Stimulated activated CD8-positive, alpha-beta memory T cell treated with anti-CD3 and anti-CD28 coated beads, Interleukin-2, amount 100 ng/mL, for 48 hours (primary cell): ENCODE results near the gene FUOM.
"Not testable (repeated sequence)": the region's sequence is repeated elsewhere in the genome, so short reads cannot be mapped to it uniquely, and the experiment has no call there.

Experiments used
- DNase-seq, 2 donors: peaks; one replicate each; pipeline ENCODE4 v3.0.0-alpha.2; 2020; ENCODE audit warnings: low read depth in 2 of 2

The FUOM gene

GRCh38 chr10:133329491-133330202, 28.2 kb downstream of the FUOM start:
- DNase-seq: peak; percentile 80 to 84

GRCh38 chr10:133328358-133329343, 29.2 kb downstream of the FUOM start:
- no peak for DNase-seq

- DNase-seq: no peak
Observed at GRCh38 chr10:133327651-133328357, 30.0 kb downstream of the FUOM start.

- DNase-seq: no peak
Observed at GRCh38 chr10:133326745-133327650, 30.8 kb downstream of the FUOM start.

- no peak for DNase-seq
Observed at GRCh38 chr10:133326223-133326551, 31.6 kb downstream of the FUOM start.

GRCh38 chr10:133325440-133326222, 32.2 kb downstream of the FUOM start:
- DNase-seq: no peak

GRCh38 chr10:133324857-133325260, 33.0 kb downstream of the FUOM start:
- no peak for DNase-seq

GRCh38 chr10:133324198-133324792, 33.5 kb downstream of the FUOM start:
- DNase-seq: peak; percentile 30 to 62

- DNase-seq: not testable (repeated sequence)
Observed at GRCh38 chr10:133322064-133322709, 35.6 kb downstream of the FUOM start.

- DNase-seq: not testable (repeated sequence)
Observed at GRCh38 chr10:133320852-133321422, 36.9 kb downstream of the FUOM start.

- DNase-seq: peak; percentile 58 to 61
Observed at GRCh38 chr10:133318494-133319127, 39.2 kb downstream of the FUOM start.

- DNase-seq: no peak
Observed at GRCh38 chr10:133316732-133317131, 41.1 kb downstream of the FUOM start.

- no peak for DNase-seq
Observed at GRCh38 chr10:133316266-133316665, 41.6 kb downstream of the FUOM start.

- no peak for DNase-seq
Observed at GRCh38 chr10:133315847-133316246, 42.0 kb downstream of the FUOM start.

- no peak for DNase-seq
Observed at GRCh38 chr10:133314911-133315310, 42.9 kb downstream of the FUOM start.

- DNase-seq: no peak
Observed at GRCh38 chr10:133313192-133313591, 44.6 kb downstream of the FUOM start.

- no peak for DNase-seq
Observed at GRCh38 chr10:133312769-133313145, 45.1 kb downstream of the FUOM start.

GRCh38 chr10:133312016-133312768, 45.6 kb downstream of the FUOM start:
- DNase-seq: no peak
